Ectodermal cell (in vitro differentiated cells): Measurements from ENCODE around the gene SAG.
"Not testable (repeated sequence)": the region's sequence is repeated elsewhere in the genome, so short reads cannot be mapped to it uniquely, and the experiment has no call there.

Experiments used
- H3K27ac ChIP-seq: 2 replicates; pipeline ENCODE4 v1.7.0; 2013; ENCODE audit warnings: mild to moderate bottlenecking, low read depth, low read length; ENCODE audit not compliant: insufficient read depth, poor library complexity, severe bottlenecking
- H3K27me3 ChIP-seq: 2 replicates; pipeline ENCODE4 v1.7.0; 2013; ENCODE audit warnings: mild to moderate bottlenecking, low read length; ENCODE audit not compliant: insufficient read depth, control insufficient read depth, poor library complexity, severe bottlenecking
- H3K36me3 ChIP-seq: one replicate; pipeline ENCODE4 v1.7.0; 2013; ENCODE audit warnings: low read length; ENCODE audit not compliant: control insufficient read depth, insufficient read depth
- H3K4me1 ChIP-seq: one replicate; pipeline ENCODE4 v1.7.0; 2013; ENCODE audit warnings: low read length; ENCODE audit not compliant: control insufficient read depth, insufficient read depth
- H3K4me3 ChIP-seq: 2 replicates; pipeline ENCODE4 v1.7.0; 2013; ENCODE audit warnings: low read depth, low read length, control low read depth; ENCODE audit not compliant: insufficient read depth
- H3K9me3 ChIP-seq: 2 replicates; pipeline ENCODE4 v1.7.0; 2013; ENCODE audit warnings: mild to moderate bottlenecking, low read length, moderate library complexity; ENCODE audit not compliant: control insufficient read depth
- WGBS, 2 experiments: methylation state at CpG; one replicate each; pipeline ENCODE4 v1.1.7; 2013; ENCODE audit warnings: missing lambda C conversion rate in 2 of 2; 5-methylcytosine and 5-hydroxymethylcytosine counted together

SAG gene

GRCh38 chr2:233326500-233326899, 18.9 kb downstream of the SAG start:
- H3K27ac ChIP-seq: no peak overlapping the region
- peaks cover 8% of the 10 kb centered on the region for H3K4me1 ChIP-seq
- no peaks in the 10 kb centered on the region for H3K36me3 ChIP-seq
- no peak overlapping the region for H3K4me3 ChIP-seq
- no peaks in the 10 kb centered on the region for H3K9me3 ChIP-seq
- WGBS, 2 experiments: 89 to 92% methylated on average over 8 of the region's 8 CpGs
- peaks cover 99% of the 10 kb centered on the region for H3K27me3 ChIP-seq

GRCh38 chr2:233328922-233329321, 21.3 kb downstream of the SAG start:
- Histone ChIP-seq H3K4me3 (no peak overlapping the region), H3K4me1 (peaks cover 8% of the 10 kb centered on the region), H3K27me3 (peaks cover 100% of the 10 kb centered on the region), H3K9me3 (no peaks in the 10 kb centered on the region), H3K27ac (no peak overlapping the region), H3K36me3 (no peaks in the 10 kb centered on the region)
- 74 to 86% methylated on average over 4 of the region's 4 CpGs for WGBS, 2 experiments

DNA sequence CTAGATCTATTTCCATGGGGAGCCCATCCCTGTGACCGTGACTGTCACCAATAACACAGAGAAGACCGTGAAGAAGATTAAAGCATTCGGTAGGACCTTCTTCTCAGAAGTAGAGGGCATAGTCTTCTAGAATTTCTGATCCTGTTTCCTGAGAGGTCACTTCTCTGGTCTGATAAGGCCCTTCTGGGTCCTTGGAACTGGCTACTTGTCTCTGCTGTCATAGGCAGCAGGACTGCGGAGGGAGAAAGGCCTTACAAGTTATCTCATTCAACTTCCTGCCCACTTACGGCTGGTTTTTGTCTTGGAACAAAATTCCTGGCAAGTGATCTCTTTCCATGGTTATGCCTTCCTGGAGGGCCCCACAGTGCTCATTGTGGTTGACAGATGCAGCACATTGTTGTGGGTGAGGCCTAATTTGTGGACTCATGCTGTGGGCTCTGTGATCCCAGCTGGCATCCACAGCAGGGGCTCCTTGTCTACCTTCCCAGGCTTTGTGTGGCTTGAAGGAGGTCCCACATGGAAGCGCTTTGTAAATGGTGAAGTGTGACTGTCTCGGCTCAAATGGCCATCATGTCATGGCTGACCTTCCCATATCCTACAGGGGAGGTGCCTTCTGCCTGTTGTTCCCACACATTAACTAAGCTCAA, 22.0 kb downstream of the SAG start:
- Histone ChIP-seq H3K27ac (no peak overlapping the region), H3K4me3 (no peak overlapping the region), H3K4me1 (peaks cover 8% of the 10 kb centered on the region), H3K36me3 (no peaks in the 10 kb centered on the region), H3K9me3 (no peaks in the 10 kb centered on the region), H3K27me3 (peaks cover 100% of the 10 kb centered on the region)
- 28 to 29% methylated on average over 7 of the region's 7 CpGs for WGBS, 2 experiments

GRCh38 chr2:233331536-233331935, 23.9 kb downstream of the SAG start:
- Histone ChIP-seq H3K36me3 (no peaks in the 10 kb centered on the region), H3K27me3 (peaks cover 100% of the 10 kb centered on the region), H3K4me1 (peaks cover 8% of the 10 kb centered on the region), H3K4me3 (no peak overlapping the region), H3K9me3 (no peaks in the 10 kb centered on the region), H3K27ac (no peak overlapping the region)
- 91 to 94% methylated on average over 15 of the region's 15 CpGs for WGBS, 2 experiments

DNA sequence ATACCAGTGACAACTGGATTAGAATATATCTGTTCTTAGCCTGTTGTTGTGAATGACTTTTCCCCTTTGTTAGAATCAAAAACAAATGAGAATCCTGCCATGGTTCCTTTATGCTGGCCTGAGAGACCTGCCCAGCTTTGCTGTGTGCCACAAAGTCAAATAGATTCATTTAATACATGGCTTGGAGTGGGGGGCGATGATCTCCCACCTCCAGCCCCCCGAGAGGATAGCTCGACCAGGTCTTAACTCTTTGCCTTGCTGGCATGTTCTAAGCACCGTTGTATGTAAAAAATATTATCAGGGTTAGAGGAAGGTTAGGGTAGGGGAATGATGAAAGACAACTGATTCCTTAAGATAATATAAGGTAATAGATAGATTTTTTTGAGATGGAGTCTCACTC, 24.5 kb downstream of the SAG start:
- no peak overlapping the region for H3K27ac ChIP-seq
- H3K4me1 ChIP-seq: peaks cover 8% of the 10 kb centered on the region
- no peak overlapping the region for H3K4me3 ChIP-seq
- H3K27me3 ChIP-seq: peaks cover 100% of the 10 kb centered on the region
- H3K9me3 ChIP-seq: no peaks in the 10 kb centered on the region
- WGBS, 2 experiments: 89 to 92% methylated on average over 4 of the region's 4 CpGs
- no peaks in the 10 kb centered on the region for H3K36me3 ChIP-seq

DNA sequence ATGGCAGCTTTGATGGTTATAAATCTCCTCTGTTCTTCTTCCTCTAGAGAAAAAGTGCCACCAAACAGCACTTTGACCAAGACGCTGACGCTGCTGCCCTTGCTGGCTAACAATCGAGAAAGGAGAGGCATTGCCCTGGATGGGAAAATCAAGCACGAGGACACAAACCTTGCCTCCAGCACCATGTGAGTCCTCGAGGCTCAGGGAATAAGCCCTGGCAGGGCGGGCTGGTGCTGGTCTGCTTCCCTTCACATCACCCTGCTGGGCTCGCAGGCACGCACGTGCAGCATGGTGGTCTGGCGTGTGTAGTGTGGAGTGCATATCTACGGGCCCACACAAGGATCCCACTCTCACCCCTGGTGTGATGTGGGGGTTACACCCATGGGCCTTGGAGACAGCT, 27.3 kb downstream of the SAG start:
- Histone ChIP-seq H3K36me3 (no peaks in the 10 kb centered on the region), H3K4me1 (no peaks in the 10 kb centered on the region), H3K4me3 (no peak overlapping the region), H3K9me3 (no peaks in the 10 kb centered on the region), H3K27ac (no peak overlapping the region), H3K27me3 (peaks cover 98% of the 10 kb centered on the region)
- 94 to 96% methylated on average over 11 of the region's 11 CpGs for WGBS, 2 experiments

- not testable (repeated sequence) for H3K4me3 ChIP-seq, H3K27ac ChIP-seq, H3K36me3 ChIP-seq, H3K9me3 ChIP-seq, H3K4me1 ChIP-seq
- peaks cover 86% of the 10 kb centered on the region for H3K27me3 ChIP-seq
- WGBS, 2 experiments: 93 to 95% methylated on average over 13 of the region's 13 CpGs
Measured at GRCh38 chr2:233336091-233336490, 28.5 kb downstream of the SAG start.

- WGBS, 2 experiments: 89 to 91% methylated on average over 5 of the region's 5 CpGs
- Histone ChIP-seq H3K36me3 (no peaks in the 10 kb centered on the region), H3K27me3 (peaks cover 82% of the 10 kb centered on the region), H3K9me3 (no peaks in the 10 kb centered on the region), H3K4me3 (no peak overlapping the region), H3K4me1 (no peaks in the 10 kb centered on the region), H3K27ac (no peak overlapping the region)
Measured at GRCh38 chr2:233336541-233336940, 28.9 kb downstream of the SAG start.

DNA sequence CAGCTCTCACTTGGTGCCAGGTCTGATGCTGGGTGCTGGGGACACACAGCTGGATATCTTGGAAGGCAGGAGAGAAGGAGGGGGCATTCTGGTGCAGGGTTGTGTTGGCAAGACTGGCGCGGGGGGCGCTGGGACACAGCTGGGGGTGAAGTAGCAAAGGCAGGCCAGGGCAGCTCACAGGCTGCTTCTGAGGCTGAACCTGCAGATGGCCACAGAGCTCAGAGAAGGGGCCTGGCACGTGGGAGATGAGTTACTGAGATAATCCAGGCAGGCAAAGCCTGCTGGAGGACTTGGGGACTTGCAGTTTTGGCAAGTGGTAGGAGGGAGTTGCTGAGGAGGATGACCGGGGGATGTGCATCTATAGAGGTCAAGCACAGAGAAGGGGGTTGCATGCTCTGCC, 30.4 kb downstream of the SAG start:
- no peak overlapping the region for H3K4me3 ChIP-seq
- peaks cover 67% of the 10 kb centered on the region for H3K27me3 ChIP-seq
- H3K27ac ChIP-seq: no peak overlapping the region
- no peaks in the 10 kb centered on the region for H3K36me3 ChIP-seq
- H3K4me1 ChIP-seq: no peaks in the 10 kb centered on the region
- 78 to 80% methylated on average over 5 of the region's 5 CpGs for WGBS, 2 experiments
- no peaks in the 10 kb centered on the region for H3K9me3 ChIP-seq

DNA sequence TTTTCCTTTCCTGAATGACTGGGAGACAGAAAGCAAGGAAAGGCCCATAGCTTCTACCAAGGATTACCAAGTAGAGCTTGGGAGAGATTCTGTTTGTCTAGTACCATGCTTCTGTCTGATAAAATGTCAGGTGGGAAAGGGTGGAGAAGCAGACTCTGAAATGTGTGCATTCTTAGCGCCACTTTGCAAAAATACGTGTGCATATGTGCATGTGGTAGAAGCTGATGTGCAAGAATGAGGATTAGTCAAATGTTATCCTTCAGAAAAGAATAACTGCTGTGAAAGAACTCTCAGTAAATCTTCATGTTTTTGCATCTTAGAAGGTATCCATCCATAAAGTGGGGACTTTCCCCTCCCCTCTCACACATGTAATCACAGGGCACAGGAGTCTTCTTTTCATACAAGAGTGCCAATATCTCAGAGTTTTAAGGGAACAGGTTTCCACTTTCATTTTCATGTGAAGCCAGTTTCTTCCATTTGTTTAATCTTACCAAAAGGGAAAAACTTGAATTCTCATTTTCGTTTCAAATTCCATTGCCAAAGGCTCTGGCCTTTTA, 31.3 kb downstream of the SAG start:
- Histone ChIP-seq H3K27me3 (peaks cover 58% of the 10 kb centered on the region), H3K36me3 (no peaks in the 10 kb centered on the region)

More for the DNA sequence above, 31.3 kb downstream of the SAG start:
- no peaks in the 10 kb centered on the region for H3K9me3 ChIP-seq
- no peaks in the 10 kb centered on the region for H3K4me1 ChIP-seq
- no peak overlapping the region for H3K27ac ChIP-seq
- WGBS, 2 experiments: 93 to 95% methylated on average over 3 of the region's 3 CpGs
- no peak overlapping the region for H3K4me3 ChIP-seq
